Measurements from ENCODE around the gene GABBR2. TPM values are rescaled to one million over a fixed set of nuclear protein-coding genes. Genes with fewer than 3 reads are reported as not detected.
"Not testable (repeated sequence)": the region's sequence is repeated elsewhere in the genome, so short reads cannot be mapped to it uniquely, and the experiment has no call there.

The GABBR2 gene
- total RNA-seq, 2 donors from 2014 or later, result not detected

- DNase-seq (no peak), ATAC-seq (no peak)
- intact Hi-C loops (cut with DNase I, micrococcal nuclease), result no loop called here
Measured at GRCh38 chr9:98606730-98607129, 102.0 kb downstream of the GABBR2 start.

GRCh38 chr9:98605116-98605515 lies 103.6 kb downstream of the GABBR2 start:
- intact Hi-C loops (cut with DNase I, micrococcal nuclease), result no loop called here
- DNase-seq (no peak), ATAC-seq (no peak)

- DNase-seq (no peak), ATAC-seq (no peak)
- intact Hi-C loops (cut with DNase I, micrococcal nuclease), result no loop called here
Measured at GRCh38 chr9:98603821-98604383, 104.8 kb downstream of the GABBR2 start.

GRCh38 chr9:98602839-98603500 lies 105.8 kb downstream of the GABBR2 start:
- intact Hi-C loops (cut with DNase I, micrococcal nuclease), result no loop called here
- ATAC-seq, result peak; percentile 42
- no peak for DNase-seq

- ATAC-seq, result no peak
- intact Hi-C loops (cut with DNase I, micrococcal nuclease), result no loop called here
Measured at GRCh38 chr9:98600631-98601030, 108.1 kb downstream of the GABBR2 start.

GRCh38 chr9:98599566-98600216 lies 109.0 kb downstream of the GABBR2 start:
- DNase-seq (no peak), ATAC-seq (no peak)
- intact Hi-C loops (cut with DNase I, micrococcal nuclease), result no loop called here

More at GRCh38 chr9:98600631-98601030, 108.1 kb downstream of the GABBR2 start:
- no peak for DNase-seq

GRCh38 chr9:98598861-98599260 lies 109.9 kb downstream of the GABBR2 start:
- intact Hi-C loops (cut with DNase I, micrococcal nuclease), result no loop called here
- ATAC-seq (no peak), DNase-seq (no peak)

GRCh38 chr9:98597236-98597771 lies 111.4 kb downstream of the GABBR2 start:
- DNase-seq (no peak), ATAC-seq (no peak)
- intact Hi-C loops (cut with DNase I, micrococcal nuclease), result no loop called here

- ATAC-seq, result no peak
- no peak for DNase-seq
- intact Hi-C loops (cut with DNase I, micrococcal nuclease), result no loop called here
Measured at GRCh38 chr9:98596486-98596885, 112.2 kb downstream of the GABBR2 start.

GRCh38 chr9:98594546-98595160 lies 114.1 kb downstream of the GABBR2 start:
- intact Hi-C loops (cut with DNase I, micrococcal nuclease), result no loop called here
- no peak for ATAC-seq

GRCh38 chr9:98593354-98594253 lies 115.1 kb downstream of the GABBR2 start:
- intact Hi-C loops (cut with DNase I, micrococcal nuclease), result no loop called here
- ATAC-seq (no peak), DNase-seq (no peak)

More at GRCh38 chr9:98594546-98595160, 114.1 kb downstream of the GABBR2 start:
- no peak for DNase-seq

- no peak for ATAC-seq
- intact Hi-C loops (cut with DNase I, micrococcal nuclease), result no loop called here
- DNase-seq, result no peak
Measured at GRCh38 chr9:98591696-98592095, 117.0 kb downstream of the GABBR2 start.

GRCh38 chr9:98590101-98590500 lies 118.6 kb downstream of the GABBR2 start:
- intact Hi-C loops (cut with DNase I, micrococcal nuclease), result no loop called here
- ATAC-seq, result no peak
- DNase-seq, result no peak

GRCh38 chr9:98589102-98589501 lies 119.6 kb downstream of the GABBR2 start:
- ATAC-seq (no peak), DNase-seq (no peak)
- intact Hi-C loops (cut with DNase I, micrococcal nuclease), result no loop called here

- intact Hi-C loops (cut with DNase I, micrococcal nuclease); ATAC-seq; DNase-seq: not testable (repeated sequence)
Measured at GRCh38 chr9:98584853-98585438, 123.8 kb downstream of the GABBR2 start.

- DNase-seq (no peak), ATAC-seq (no peak)
- intact Hi-C loops (cut with DNase I, micrococcal nuclease), result no loop called here
Measured at GRCh38 chr9:98584059-98584458, 124.7 kb downstream of the GABBR2 start.

GRCh38 chr9:98583417-98583816 lies 125.3 kb downstream of the GABBR2 start:
- no peak for ATAC-seq
- intact Hi-C loops (cut with DNase I, micrococcal nuclease), result no loop called here
- no peak for DNase-seq

GRCh38 chr9:98580956-98581355 lies 127.8 kb downstream of the GABBR2 start:
- ATAC-seq (no peak), DNase-seq (no peak)
- intact Hi-C loops (cut with DNase I, micrococcal nuclease), result no loop called here

Data from left colon (tissue), 2 donors.